ENCODE results near the gene TCIRG1.

TCIRG1 gene

DNA sequence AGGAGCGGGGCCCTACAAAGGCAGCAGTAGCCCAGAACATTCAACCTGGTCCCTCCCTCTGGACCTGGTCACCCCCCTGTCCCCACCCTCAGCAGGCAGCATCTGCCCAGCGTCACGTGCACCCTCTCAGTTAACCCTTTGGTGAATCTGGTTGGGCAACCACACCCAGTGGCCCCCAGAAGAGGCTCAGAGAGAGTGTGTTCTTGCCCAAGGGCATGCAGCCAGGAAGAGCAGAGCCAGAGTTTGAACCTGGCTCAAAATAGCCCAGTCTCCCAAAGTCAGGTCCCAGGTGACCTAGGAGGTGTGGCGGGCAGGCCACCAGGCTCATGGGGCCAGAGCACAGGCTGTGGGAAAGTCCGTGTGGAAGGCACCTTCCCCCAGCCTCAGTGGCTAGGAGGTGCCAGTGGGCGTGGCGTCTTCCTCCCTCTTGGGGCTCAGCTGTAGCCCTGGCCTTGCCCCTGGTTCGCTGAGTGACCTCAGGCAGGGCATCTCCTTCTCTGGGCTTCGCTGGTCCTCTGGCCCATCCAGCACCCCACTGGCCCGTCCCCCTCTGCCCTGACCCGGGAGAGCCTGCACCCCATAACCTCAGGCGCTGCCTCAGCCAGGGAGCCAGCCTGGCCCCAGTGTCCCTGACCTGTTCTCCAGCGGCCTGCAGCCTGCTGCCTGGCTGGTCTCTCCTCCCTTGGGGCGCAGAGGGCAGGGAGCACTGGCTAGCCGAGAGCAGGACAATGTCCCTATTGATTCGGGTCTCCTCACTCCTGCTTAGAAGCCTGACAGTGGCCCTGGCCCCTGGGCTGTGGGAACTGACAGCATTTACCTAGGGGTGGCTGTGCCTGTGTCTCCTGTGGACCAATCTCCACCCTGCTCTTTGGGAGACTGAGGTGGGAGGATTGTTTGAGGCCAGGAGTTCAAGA, 21.7 kb upstream of the TCIRG1 start:
- DNase-seq: no peak

DNA sequence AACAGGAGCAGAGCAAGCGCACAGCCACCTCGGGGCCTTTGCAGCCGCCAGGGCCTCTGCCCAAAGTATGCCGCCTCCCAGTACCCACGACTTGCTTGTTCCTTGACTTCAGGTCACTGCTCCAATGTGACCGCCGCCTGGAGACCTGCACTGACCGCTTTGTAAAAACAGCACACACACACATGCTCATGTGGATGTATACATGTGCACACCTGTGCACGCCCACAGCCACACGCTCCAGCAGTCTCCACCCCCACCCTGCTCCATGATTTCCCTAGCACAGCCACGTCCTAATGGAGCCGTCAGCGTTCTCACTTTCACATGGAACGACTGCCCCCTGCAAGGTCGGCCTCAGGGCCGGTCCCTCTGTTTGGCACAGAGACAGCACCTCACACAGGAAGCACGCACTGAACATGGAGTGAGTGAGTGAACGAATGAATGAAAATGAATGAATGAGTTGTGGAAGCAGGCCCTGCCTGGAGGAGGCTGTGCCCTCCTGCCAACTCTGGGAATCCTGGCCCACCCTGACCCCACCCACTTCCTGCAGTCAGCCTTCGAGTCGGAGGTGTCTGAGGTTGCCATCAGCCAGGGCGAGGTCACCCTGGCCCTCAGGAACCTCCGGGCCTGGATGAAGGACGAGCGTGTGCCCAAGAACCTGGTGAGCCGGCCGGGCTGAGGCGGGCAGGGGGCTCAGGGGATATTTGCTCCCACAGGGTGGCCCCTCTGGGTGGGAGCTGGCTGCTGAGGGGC, 20.7 kb upstream of the TCIRG1 start:
- DNase-seq: no peak

DNA sequence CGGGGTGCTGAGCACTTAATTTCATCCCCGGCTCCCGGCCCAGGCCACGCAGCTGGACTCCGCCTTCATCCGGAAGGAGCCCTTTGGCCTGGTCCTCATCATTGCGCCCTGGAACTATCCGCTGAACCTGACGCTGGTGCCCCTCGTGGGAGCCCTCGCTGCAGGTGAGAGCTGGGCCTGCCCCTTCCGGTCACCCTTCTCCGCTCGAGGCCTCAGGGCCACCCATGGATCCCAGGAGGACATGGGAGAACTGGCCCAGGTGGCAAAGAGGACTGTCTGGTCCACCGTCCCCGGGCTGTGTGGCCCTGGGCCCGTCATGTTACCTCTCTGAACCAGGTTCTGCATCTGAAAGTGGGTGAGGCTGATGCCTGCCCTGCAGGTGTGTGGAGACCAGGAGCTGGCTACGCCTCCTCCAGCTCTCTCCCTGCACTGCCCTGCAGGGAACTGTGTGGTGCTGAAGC, 20.1 kb upstream of the TCIRG1 start:
- DNase-seq: no peak

DNA sequence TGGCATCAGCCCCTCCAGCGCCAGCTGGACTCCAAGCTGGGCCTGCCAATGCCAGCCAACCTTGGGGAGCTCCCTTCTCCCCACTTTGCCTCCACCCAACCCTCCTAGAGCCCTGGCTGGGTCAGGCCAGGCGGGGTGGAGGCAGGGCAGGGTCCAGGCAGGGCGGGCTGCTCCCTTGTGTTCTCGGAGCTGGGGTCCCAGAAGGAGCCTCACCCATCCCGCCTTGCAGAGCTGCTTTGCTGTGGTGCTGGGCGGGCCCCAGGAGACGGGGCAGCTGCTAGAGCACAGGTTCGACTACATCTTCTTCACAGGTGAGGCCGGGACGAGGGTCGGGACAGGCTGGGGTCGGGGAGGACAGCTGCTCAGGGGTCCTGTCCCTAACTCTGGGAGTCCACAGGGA, 19.3 kb upstream of the TCIRG1 start:
- no peak for DNase-seq

DNA sequence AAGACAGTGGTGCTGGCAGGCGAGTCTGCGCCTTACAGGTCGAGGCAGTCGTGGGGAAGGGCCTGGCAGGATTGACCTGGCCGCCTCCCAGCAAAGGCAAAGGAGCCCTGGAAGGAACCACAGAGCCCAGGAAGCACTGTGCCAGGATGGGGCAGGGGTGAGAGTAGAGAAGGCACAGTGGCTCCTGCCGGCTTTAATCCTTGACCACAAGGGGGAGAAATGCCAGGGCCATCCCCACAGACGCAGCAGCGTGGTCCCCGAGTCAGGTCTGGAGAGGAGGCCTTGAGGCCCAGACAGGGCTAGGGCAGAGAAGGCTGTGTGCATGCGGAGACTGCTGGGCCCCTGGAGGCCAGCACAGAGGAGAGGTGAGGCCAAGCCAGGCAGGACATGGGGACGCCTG, 18.2 kb upstream of the TCIRG1 start:
- no peak for DNase-seq

DNA sequence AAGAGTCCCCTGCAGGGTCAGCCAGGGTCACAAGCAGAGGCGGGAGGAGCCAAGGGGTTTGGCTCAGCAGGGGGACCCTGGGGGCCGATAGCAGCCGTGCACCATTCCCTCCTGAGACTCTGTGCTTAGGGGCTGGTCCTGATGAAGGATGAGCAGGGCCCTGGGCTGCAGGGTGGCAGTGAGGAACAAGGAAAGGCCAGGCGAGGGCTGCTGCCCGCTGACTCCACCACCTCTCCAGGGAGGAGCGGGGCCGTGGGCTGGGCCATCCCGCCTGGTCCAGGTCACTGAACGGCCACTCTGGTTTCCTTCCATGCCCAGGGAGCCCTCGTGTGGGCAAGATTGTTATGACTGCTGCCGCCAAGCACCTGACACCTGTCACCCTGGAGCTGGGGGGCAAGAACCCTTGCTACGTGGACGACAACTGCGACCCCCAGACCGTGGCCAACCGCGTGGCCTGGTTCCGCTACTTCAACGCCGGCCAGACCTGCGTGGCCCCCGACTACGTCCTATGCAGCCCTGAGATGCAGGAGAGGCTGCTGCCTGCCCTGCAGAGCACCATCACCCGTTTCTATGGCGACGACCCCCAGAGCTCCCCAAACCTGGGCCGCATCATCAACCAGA, 17.5 kb upstream of the TCIRG1 start:
- DNase-seq: no peak

DNA sequence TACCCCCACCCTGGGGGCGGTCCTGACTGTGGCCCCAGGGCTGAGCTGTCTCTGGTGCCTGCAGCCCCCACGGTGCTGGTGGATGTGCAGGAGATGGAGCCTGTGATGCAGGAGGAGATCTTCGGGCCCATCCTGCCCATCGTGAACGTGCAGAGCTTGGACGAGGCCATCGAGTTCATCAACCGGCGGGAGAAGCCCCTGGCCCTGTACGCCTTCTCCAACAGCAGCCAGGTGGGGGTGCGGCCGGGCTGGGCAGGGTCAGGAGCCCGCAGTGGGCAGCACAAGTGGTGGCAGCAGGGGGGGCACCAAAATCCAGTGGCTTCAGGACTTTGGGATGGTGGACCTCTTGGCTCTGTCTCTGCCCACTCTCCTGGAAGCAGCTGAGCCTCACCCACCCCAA, 16.3 kb upstream of the TCIRG1 start:
- no peak for DNase-seq

DNA sequence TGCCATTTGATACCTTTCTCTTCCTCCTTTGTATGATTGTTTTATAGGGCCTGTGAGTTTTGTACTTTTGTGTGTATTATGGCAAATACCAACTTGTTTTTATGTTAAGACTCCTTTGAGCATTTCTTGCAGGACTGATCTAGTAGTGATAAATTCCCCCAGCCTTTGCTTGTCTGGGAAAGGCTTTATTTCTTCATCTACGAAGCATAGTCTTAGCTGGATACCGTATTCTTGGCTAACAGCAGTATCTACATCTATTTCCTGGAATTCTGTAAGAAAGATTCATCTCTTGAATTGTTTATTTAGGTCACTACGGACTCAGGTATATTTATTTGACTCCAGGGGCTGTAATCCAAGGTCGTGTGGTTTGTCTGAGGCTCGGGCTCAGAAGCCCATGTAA, 14.3 kb upstream of the TCIRG1 start:
- DNase-seq: no peak

DNA sequence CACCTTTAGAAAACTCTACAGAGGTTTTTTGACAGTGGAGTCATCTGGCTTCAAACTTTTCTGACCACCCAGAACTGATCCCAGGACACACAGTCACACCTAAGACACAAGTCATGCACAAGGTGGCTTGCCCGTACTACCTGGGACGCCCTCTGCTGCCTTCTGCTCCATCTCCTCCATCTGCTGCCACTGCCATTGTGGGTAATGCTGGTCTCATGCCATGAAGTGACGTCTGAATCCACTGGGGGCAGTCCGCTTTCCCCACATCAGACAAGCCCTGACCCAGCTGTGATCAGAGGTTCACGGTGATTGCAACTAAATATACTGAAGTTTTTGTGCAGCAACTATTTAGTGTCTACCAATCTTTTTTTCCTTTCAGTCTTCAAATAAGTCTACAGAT, 13.8 kb upstream of the TCIRG1 start:
- DNase-seq: no peak

DNA sequence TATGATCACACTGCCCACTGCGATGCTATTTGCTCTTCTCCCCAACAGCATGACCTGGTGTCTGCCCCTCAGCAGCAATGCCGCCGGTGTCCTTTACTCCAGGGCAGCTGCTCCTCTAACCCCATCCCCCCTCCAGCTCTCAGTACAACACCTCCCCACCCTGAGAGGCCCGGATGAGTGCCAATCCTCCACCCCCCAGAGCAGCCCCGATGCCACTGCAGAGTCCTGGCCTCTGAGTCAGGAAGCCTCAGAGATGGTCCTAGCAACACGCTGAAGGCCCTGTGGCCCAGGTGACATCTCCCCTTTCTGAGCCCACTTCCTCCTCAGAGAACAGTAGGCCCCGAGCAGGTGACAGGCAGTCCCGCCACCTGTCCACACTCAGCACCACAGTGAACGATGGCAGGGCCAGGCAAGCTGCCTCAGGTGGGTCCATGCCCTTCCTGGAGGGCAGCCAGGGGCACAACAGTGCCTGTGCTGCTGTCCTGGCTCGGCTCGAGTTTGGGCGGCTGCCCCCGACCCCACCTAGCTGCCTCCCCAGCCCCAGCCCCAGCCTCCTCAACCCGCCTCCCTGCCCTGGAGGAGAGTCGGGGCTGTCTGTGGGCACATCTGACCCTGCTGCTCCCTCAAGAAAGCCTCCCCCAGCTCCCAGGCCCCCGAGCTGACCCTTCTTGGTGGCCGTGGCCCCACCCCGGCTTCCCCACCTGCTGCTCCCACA, 12.3 kb upstream of the TCIRG1 start:
- DNase-seq: no peak

DNA sequence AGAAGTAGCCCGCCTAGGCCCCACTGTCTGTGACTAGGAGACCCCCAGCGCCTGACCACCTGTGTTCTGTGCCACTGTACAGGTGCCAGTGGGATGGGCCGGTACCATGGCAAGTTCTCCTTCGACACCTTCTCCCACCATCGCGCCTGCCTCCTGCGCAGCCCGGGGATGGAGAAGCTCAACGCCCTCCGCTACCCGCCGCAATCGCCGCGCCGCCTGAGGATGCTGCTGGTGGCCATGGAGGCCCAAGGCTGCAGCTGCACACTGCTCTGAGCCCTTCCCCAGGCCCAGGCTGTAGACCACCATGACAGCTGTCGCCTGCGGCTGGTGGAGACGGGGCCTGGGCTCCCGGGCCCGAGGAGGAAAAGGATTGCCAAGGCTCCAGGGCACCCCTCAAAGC, 11.2 kb upstream of the TCIRG1 start:
- no peak for DNase-seq

DNA sequence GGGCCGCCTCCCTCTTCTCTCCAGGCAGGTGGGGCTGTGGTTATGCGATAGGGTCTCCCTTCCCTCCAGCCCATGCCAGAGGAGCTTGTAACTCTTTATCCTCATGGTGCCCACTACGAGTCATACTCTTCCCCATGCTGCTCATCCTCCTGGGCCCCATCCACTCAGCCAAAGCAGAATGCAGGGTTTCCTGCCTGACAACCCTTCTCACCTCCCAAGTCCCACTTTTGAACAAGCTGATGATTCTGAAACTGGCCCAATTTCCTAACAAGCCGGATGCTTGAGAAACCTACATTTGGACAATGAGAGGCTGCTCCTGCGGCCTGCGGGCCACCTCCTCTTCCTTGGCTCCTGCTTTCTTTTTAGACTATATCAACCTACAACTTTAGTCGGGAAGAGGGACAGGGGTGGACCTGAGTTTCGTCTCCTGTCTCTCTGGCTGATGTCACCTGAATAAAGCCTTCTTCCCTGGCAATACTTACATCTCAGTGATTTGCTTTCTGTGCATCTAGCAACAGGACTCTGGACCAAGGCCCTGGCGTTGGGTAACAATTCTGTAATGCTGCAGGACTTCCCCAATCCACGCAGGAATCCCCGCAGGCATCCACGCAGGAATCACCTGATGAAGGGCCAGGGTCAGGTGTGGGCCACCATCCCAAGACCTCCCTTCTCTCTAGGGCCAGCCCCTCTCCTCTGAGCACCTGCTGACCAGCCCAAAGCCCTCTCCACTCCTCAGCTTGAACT, 9.9 kb upstream of the TCIRG1 start:
- DNase-seq: no peak

DNA sequence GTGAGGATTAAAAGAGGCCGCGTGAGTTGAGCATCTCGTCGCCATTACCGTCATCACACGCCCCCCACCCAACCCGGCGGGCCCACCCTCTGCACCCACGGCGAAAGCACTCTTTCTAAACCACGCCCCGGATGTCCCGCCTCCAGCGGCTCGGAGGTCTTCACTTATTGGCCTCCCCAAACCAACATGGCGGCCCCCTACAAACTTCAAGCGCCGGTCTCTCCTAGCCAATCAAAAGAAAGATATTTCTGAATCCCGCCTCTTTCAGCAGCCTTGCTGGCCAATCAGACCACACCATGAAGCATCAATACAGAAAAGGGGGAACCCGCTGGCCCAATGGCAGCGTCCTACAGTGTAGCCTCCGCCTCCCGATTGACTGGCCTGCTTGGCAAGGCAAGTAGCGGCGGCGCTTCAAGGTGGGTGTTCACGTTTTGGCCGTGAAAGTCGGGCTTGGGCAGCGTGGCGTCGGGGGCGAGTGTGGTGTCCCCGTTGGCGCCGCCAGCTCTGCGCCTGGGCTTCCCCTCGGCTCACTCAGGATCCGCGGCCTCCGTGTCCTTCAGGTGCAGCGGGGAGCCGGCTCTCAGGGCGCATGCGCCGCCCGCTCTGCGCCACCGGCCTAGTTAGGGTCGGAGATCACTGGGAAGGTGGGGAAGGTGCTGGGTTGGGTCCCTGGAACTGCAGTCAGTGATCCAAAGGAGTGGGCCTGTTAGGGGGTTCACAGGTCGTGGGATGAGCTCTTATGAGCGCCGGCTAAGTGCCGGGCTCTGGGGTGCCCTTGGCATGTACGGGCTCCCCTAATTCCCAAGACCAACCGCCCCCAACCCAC, 8.3 kb upstream of the TCIRG1 start, which contains the start of gene NDUFS8:
Gene NDUFS8, plus strand, starts transcription at position 364 of the 826 bp plus-strand sequence. CDS start 1,471 bp downstream, outside the sequence.
- peak; percentile 96 to 99 for DNase-seq

DNA sequence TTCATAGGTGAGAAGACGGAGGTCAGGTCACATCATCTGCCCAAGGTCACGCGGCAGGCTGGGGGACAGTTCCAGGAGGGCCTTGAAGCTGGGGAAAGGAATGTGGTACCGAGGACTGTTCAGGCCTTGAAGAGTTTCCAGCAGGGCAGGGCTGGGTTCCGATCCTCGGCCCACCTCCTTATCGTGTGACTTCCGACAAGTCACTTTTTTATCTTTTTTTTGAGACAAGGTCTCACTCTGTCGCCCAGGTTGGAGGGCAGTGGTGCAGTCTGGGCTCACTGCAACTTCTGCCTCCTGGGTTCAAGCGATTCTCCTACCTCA, 7.7 kb upstream of the TCIRG1 start:
- DNase-seq: no peak

DNA sequence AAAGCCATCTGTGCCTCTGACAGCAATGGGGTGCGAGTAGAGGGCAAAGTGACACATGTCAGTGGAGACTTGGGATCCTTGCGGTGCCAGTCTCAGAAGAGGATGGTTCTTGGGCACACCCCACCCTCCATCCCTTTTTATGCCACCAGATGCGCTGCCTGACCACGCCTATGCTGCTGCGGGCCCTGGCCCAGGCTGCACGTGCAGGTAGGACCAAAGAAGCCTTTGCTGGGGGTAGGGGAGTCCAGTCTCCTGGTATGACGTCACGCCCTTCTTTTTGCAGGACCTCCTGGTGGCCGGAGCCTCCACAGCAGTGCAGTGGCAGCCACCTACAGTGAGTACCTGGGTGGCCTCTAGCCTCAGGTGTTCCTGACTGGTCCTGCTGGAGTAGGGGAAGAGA, 6.8 kb upstream of the TCIRG1 start:
- no peak for DNase-seq

DNA sequence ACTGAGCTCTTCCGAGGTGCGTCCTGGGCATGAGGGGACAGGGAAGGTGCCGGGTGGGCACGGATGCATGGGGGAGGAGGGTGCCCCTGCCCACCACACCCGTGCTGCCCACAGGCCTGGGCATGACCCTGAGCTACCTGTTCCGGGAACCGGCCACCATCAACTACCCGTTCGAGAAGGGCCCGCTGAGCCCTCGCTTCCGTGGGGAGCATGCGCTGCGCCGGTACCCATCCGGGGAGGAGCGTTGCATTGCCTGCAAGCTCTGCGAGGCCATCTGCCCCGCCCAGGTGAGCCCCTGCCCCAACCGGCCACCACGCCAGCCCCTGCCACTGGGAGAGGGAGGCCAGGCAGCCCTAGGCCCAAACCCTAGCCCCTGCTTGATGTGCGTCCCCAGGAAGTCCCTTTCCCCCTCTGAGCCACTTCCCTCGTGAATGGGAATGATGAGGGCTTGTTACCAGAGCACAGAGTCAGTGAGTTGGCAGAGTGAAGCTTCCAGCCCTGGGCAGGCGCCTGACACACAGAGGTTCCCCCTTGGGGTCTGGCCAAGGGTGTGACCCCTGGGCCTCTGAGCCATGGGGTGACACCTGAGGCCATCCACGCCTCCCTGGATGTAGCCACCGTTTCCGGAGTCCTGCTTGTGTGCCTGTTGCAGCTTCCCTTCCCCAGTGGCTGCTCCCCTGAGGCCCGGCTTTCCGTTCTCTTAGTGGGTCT, 5.7 kb upstream of the TCIRG1 start:
- DNase-seq: no peak

DNA sequence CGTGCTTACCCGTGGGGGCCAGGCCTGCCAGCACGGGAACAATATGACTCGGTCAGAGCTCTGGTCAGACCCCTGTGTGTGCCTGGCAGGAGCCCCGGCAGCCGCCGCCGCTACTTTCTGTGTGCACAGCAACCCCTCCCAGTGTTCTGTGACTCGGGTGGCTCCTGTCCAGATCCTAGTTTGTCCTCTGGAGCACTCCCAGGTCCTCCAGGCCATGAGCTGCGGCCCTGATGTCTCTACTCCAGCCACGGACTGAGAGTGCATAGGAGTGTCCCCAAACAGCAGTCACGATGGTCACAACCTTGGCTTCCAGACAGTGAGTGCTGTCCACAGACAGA, 5.1 kb upstream of the TCIRG1 start:
- DNase-seq: no peak

DNA sequence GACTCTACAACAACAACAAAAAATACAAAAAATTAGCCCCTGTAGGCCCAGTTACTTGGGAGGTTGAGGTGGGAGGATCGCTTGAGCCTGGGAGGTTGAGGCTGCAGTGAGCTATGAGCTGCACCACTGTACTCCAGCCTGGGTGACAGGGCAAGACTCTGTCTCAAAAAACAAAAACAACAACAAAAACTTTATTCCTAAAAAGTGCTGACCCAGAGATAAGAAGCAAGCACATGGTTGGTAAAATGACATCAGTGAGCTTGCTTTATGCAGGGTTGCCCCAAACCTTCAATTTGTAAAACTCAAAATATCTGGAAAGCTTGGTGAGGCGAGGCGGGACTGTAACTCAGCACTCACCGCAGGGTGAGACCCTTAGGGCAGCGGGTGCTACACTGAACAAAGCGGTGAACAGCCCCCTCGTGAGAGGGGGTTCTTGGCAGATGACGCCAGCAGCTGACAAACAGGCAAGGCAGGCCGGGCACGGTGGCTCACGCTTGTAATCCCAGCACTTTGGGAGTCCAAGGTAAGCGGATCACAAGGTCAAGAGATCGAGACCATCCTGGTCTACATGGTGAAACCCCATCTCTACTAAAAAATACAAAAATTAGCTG, 3.5 kb upstream of the TCIRG1 start:
- no peak for DNase-seq

DNA sequence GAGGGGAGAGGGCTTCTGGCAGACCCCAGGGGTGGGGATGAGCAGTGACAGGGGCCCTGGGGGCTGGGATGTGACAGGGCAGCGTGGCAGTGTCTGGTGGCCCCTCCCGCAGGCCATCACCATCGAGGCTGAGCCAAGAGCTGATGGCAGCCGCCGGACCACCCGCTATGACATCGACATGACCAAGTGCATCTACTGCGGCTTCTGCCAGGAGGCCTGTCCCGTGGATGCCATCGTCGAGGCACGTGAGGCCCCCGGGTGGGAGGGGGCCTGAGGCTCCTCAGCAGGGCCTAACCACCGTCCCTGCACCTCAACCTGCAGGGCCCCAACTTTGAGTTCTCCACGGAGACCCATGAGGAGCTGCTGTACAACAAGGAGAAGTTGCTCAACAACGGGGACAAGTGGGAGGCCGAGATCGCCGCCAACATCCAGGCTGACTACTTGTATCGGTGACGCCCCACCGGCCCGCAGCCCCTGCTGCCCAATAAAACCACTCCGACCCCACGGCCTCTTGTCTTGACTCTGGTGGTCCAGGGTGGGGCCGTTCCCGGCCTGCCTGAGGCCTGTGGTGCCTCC, 2.6 kb upstream of the TCIRG1 start:
- DNase-seq: no peak

DNA sequence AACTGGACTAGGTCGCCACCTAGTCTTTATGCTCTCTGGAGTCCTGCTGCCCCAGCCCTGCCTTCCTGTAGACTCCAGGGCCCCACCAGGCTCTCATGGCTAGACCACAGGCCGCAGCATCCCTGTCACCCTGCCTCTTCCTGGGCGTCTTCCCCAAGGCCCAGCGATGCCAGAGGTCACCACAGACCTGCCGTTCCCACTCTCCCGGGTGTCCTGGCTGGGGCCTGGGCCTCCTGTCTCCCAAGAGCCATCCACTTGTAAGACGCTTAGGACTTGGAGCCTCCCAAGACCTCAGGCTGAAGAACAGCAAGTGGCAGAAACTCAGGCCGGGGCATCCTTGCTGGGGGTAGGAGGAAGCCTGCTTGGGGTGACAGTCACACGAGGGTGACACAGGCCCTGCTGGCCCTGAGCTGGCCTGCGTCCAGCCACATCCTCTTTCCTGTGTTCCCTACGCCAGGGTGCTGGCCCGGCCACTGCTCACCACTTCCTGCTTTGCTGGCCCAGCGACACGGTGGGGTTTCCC, 2.0 kb upstream of the TCIRG1 start:
- no peak for DNase-seq
